OCI-LY3 (cell line): Measurements from ENCODE around the gene TSNAXIP1.

Experiments used
- EZH2phosphoT487 ChIP-seq: fragments of 200-600 bp; shearing (Covaris generic); IDR thresholded peaks from 2 replicates; pipeline ENCODE4 v1.6.1; 2018; ENCODE audit warnings: antibody characterized with exemption, mixed run types, low read depth
- TF ChIP-seq, protein P1 (sequence below): fragments of 200-600, 300-600 bp; sonication (generic); IDR thresholded peaks from 2 replicates; pipeline ENCODE4 v1.5.1; 2014; ENCODE audit warnings: antibody characterized with exemption, low read length, low read depth

DNA sequence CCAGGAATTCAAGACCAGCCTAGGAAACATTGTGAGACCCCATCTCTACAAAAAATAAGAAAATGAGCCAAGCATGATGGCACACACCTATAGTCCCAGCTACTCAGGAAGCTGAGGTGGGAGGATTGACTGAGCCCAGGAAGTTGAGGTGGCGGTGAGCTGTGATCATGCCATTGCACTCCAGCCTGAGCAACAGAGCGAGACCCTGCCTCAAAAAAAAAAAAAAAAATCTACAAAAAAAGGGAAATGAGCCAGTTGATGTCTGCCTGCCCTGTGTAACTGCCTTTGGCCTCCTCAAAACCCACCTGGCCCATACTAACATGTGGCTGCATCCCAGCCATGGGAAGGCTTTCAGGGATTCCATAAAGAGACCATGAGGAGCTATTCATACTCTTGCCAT, 4.8 kb upstream of the TSNAXIP1 start:
- TF ChIP-seq, protein P1, sequence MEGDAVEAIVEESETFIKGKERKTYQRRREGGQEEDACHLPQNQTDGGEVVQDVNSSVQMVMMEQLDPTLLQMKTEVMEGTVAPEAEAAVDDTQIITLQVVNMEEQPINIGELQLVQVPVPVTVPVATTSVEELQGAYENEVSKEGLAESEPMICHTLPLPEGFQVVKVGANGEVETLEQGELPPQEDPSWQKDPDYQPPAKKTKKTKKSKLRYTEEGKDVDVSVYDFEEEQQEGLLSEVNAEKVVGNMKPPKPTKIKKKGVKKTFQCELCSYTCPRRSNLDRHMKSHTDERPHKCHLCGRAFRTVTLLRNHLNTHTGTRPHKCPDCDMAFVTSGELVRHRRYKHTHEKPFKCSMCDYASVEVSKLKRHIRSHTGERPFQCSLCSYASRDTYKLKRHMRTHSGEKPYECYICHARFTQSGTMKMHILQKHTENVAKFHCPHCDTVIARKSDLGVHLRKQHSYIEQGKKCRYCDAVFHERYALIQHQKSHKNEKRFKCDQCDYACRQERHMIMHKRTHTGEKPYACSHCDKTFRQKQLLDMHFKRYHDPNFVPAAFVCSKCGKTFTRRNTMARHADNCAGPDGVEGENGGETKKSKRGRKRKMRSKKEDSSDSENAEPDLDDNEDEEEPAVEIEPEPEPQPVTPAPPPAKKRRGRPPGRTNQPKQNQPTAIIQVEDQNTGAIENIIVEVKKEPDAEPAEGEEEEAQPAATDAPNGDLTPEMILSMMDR: no peak
- no peak for TF ChIP-seq EZH2phosphoT487
